Neural progenitor cell (in vitro differentiated cells): Measurements from ENCODE around the gene IFT52. TPM values are rescaled to one million over a fixed set of nuclear protein-coding genes. Genes with fewer than 3 reads are reported as not detected.

ENCODE experiments used
- DNase-seq: peaks from one replicate; pipeline ENCODE4 v3.0.0-alpha.2; 2016; ENCODE audit warnings: low spot score
- H2AFZ ChIP-seq: fragments of 200-600 bp; sonication (generic); replicated peaks from 2 replicates; pipeline ENCODE4 v1.6.1; 2016; ENCODE audit warnings: antibody characterized with exemption
- H3F3A ChIP-seq: fragments of 200-600 bp; sonication (generic); 2 replicates; pipeline ENCODE4 v1.6.1; 2016; ENCODE audit warnings: antibody characterized with exemption, low read depth
- H3K27ac ChIP-seq: fragments of 200-600 bp; sonication (generic); 2 replicates; pipeline ENCODE4 v1.5.1; 2016; ENCODE audit warnings: mild to moderate bottlenecking
- H3K27me3 ChIP-seq: fragments of 200-600 bp; sonication (generic); 2 replicates; pipeline ENCODE4 v1.6.1; 2016; ENCODE audit warnings: mild to moderate bottlenecking, moderate library complexity
- H3K36me3 ChIP-seq: fragments of 200-600 bp; sonication (generic); 2 replicates; pipeline ENCODE4 v1.5.1; 2016
- H3K4me1 ChIP-seq: fragments of 200-600 bp; sonication (generic); 2 replicates; pipeline ENCODE4 v1.6.1; 2016; ENCODE audit warnings: mixed run types
- H3K4me2 ChIP-seq: fragments of 200-600 bp; sonication (generic); 2 replicates; pipeline ENCODE4 v1.6.1; 2016
- H3K4me3 ChIP-seq: fragments of 200-600 bp; sonication (generic); 2 replicates; pipeline ENCODE4 v1.5.1; 2016
- H3K79me2 ChIP-seq: fragments of 200-600 bp; sonication (generic); 2 replicates; pipeline ENCODE4 v1.6.1; 2016; ENCODE audit warnings: low read depth
- H3K9ac ChIP-seq: fragments of 200-600 bp; sonication (generic); 2 replicates; pipeline ENCODE4 v1.6.1; 2016
- H3K9me3 ChIP-seq: fragments of 200-600 bp; sonication (generic); 2 replicates; pipeline ENCODE4 v1.5.1; 2016; ENCODE audit warnings: low read depth
- H4K20me1 ChIP-seq: fragments of 200-600 bp; sonication (generic); 2 replicates; pipeline ENCODE4 v1.6.1; 2016; ENCODE audit warnings: low read depth
- H3K27ac Mint-ChIP-seq: 3 replicates; pipeline ENCODE4 v1.8.0; 2021; ENCODE audit warnings: mixed read lengths
- H3K27me3 Mint-ChIP-seq: 2 replicates; pipeline ENCODE4 v1.8.0; 2022; ENCODE audit warnings: low read depth, mild to moderate bottlenecking, inconsistent platforms, moderate library complexity, mixed read lengths; ENCODE audit not compliant: insufficient read depth
- H3K36me3 Mint-ChIP-seq: 3 replicates; pipeline ENCODE4 v1.8.0; 2021; ENCODE audit warnings: mixed read lengths
- H3K4me1 Mint-ChIP-seq: 3 replicates; pipeline ENCODE4 v1.8.0; 2021; ENCODE audit warnings: mixed read lengths
- H3K4me3 Mint-ChIP-seq: 3 replicates; pipeline ENCODE4 v1.8.0; 2021; ENCODE audit warnings: mild to moderate bottlenecking, moderate library complexity, mixed read lengths
- H3K9me3 Mint-ChIP-seq: 3 replicates; pipeline ENCODE4 v1.8.0; 2020; ENCODE audit warnings: mixed read lengths
- CTCF ChIP-seq: fragments of 200-600 bp; sonication (generic); IDR thresholded peaks from 2 replicates; pipeline ENCODE4 v1.5.1; 2017; ENCODE audit warnings: antibody characterized with exemption, mild to moderate bottlenecking
- EZH2 ChIP-seq: fragments of 200-600 bp; sonication (generic); IDR thresholded peaks from 2 replicates; pipeline ENCODE4 v1.6.1; 2017; ENCODE audit warnings: antibody characterized with exemption, mild to moderate bottlenecking, moderate library complexity
- EZH2phosphoT487 ChIP-seq: fragments of 200-600 bp; sonication (generic); IDR thresholded peaks from 2 replicates; pipeline ENCODE4 v1.6.1; 2017; ENCODE audit warnings: antibody characterized with exemption
- total RNA-seq: library from RNA; depleted of rRNA; stranded (reverse); fragments of >200 nt; gene quantifications from 2 replicates; pipeline ENCODE4 v1.2.3, GENCODE V29; 2015; ENCODE audit warnings: low replicate concordance

IFT52 gene
- total RNA-seq, 1 donor from 2014 or later: 87.9 TPM

GRCh38 chr20:43694763-43695162 is 104.0 kb downstream of the IFT52 start:
- H3F3A ChIP-seq: no peaks in the 10 kb centered on the region
- no peak overlapping the region for H3K4me3 ChIP-seq
- Mint-ChIP-seq H3K4me1 (peaks cover 2% of the 10 kb centered on the region), H3K27ac (no peak overlapping the region), H3K4me3 (no peak overlapping the region), H3K27me3 (peaks cover 2% of the 10 kb centered on the region), H3K9me3 (no peaks in the 10 kb centered on the region), H3K36me3 (peaks cover 17% of the 10 kb centered on the region)
- no peaks in the 10 kb centered on the region for H3K79me2 ChIP-seq
- no peaks in the 10 kb centered on the region for H3K27me3 ChIP-seq
- TF ChIP-seq EZH2 (no peak), CTCF (no peak), EZH2phosphoT487 (no peak)
- no peak overlapping the region for H3K27ac ChIP-seq
- no peak overlapping the region for H2AFZ ChIP-seq
- H3K4me1 ChIP-seq: no peaks in the 10 kb centered on the region
- no peak for DNase-seq
- H3K4me2 ChIP-seq: no peak overlapping the region
- no peak overlapping the region for H3K9ac ChIP-seq
- H4K20me1 ChIP-seq: no peaks in the 10 kb centered on the region
- no peaks in the 10 kb centered on the region for H3K9me3 ChIP-seq
- H3K36me3 ChIP-seq: peaks cover 4% of the 10 kb centered on the region

GRCh38 chr20:43695571-43695970 is 104.8 kb downstream of the IFT52 start:
- no peak overlapping the region for H3K27ac ChIP-seq
- H3K79me2 ChIP-seq: no peaks in the 10 kb centered on the region
- no peaks in the 10 kb centered on the region for H4K20me1 ChIP-seq
- no peak overlapping the region for H3K9ac ChIP-seq
- H3K36me3 Mint-ChIP-seq: peaks cover 22% of the 10 kb centered on the region
- TF ChIP-seq EZH2phosphoT487 (no peak), CTCF (no peak), EZH2 (no peak)
- no peaks in the 10 kb centered on the region for H3F3A ChIP-seq
- peaks cover 2% of the 10 kb centered on the region for H3K4me1 Mint-ChIP-seq
- no peak overlapping the region for H3K27ac Mint-ChIP-seq
- DNase-seq: no peak
- peaks cover 2% of the 10 kb centered on the region for H3K27me3 Mint-ChIP-seq
- H3K9me3 ChIP-seq: no peaks in the 10 kb centered on the region
- no peaks in the 10 kb centered on the region for H3K9me3 Mint-ChIP-seq
- peaks cover 4% of the 10 kb centered on the region for H3K36me3 ChIP-seq
- no peak overlapping the region for H3K4me3 Mint-ChIP-seq
- H3K4me2 ChIP-seq: no peak overlapping the region
- H3K27me3 ChIP-seq: no peaks in the 10 kb centered on the region
- H3K4me1 ChIP-seq: no peaks in the 10 kb centered on the region
- no peak overlapping the region for H3K4me3 ChIP-seq
- no peak overlapping the region for H2AFZ ChIP-seq

Other genes starting within 250 kb of the IFT52 start
- 79.6 and 86.1 TPM in 2 replicates for gene SRSF6, start 133.0 kb upstream of the IFT52 start, total RNA-seq
- gene L3MBTL1, start 83.2 kb upstream of the IFT52 start, total RNA-seq: 27.6 and 51.4 TPM in 2 replicates
- gene SGK2, start 31.9 kb upstream of the IFT52 start, total RNA-seq: 2.8 and 4.2 TPM in 2 replicates
- gene MYBL2, start 76.2 kb downstream of the IFT52 start, total RNA-seq: 28.8 and 62.5 TPM in 2 replicates
- not detected in 2 replicates for gene GTSF1L, start 136.1 kb downstream of the IFT52 start, total RNA-seq